Measurements from ENCODE around the gene BCAN.

BCAN gene

DNA sequence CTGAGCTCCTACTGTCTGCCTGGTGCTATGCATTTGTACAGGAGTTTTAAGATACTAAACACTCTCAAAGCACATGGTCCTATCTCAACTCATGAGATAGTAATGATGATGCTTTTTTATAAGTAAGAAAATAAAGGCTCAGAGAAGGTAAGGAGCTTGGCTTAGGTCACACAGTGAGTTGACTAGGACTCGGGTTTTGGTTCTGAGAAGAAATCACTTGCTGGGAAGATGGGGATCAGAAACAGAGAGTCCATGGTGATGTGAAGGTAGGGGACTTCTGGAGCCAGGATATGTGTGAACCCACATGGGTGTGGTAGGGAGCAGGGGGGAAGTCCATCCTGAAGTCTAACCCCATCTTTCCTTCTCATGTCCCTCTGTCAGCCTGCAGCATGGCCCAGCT is 3.7 kb downstream of the BCAN start:
- Histone ChIP-seq H3K9ac (ENCODE audit: low read length) (no peak overlapping the region), H3K27ac (ENCODE audit: low read depth, low read length) (no peak overlapping the region), H3K4me3 (ENCODE audit: low read depth in 1 of 2, low read length in 2 of 2) (no peak overlapping the region), H3K4me1 (ENCODE audit: insufficient read depth, low read length) (peaks cover 8% of the 10 kb centered on the region), H3K27me3 (ENCODE audit: control insufficient read depth in 1 of 2, insufficient read depth in 2 of 2, low read length in 2 of 2) (peaks cover 55 to 68% of the 10 kb centered on the region in 2 donors), H3K9me3 (ENCODE audit: low read length) (no peaks in the 10 kb centered on the region), H3K36me3 (ENCODE audit: insufficient read depth, low read length) (no peaks in the 10 kb centered on the region)

DNA sequence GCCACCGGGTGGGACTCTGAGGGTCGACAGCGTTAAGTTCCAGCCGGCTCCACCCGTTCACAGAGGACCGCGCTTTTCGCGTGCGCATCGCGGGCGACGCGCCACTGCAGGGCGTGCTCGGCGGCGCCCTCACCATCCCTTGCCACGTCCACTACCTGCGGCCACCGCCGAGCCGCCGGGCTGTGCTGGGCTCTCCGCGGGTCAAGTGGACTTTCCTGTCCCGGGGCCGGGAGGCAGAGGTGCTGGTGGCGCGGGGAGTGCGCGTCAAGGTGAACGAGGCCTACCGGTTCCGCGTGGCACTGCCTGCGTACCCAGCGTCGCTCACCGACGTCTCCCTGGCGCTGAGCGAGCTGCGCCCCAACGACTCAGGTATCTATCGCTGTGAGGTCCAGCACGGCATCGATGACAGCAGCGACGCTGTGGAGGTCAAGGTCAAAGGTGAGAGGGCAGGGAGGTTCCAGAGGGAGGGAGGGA is 4.9 kb downstream of the BCAN start:
- Histone ChIP-seq H3K27me3 (ENCODE audit: control insufficient read depth in 1 of 2, insufficient read depth in 2 of 2, low read length in 2 of 2) (peaks cover 45 to 67% of the 10 kb centered on the region in 2 donors), H3K9me3 (ENCODE audit: low read length) (no peaks in the 10 kb centered on the region), H3K4me1 (ENCODE audit: insufficient read depth, low read length) (no peaks in the 10 kb centered on the region), H3K4me3 (ENCODE audit: low read depth in 1 of 2, low read length in 2 of 2) (no peak overlapping the region), H3K36me3 (ENCODE audit: insufficient read depth, low read length) (no peaks in the 10 kb centered on the region), H3K27ac (ENCODE audit: low read depth, low read length) (no peak overlapping the region), H3K9ac (ENCODE audit: low read length) (no peak overlapping the region)

DNA sequence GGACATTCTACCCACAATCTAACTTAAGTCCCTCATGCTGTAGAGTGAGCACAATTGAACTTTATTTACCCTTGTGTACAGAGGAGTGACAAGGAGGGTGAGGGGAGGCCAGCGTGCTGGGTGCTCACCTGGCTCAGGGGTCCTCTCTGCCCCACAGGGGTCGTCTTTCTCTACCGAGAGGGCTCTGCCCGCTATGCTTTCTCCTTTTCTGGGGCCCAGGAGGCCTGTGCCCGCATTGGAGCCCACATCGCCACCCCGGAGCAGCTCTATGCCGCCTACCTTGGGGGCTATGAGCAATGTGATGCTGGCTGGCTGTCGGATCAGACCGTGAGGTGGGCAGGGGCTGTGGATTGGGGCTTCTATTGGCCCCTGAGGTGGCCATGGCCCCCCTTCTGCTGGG is 5.4 kb downstream of the BCAN start:
- Histone ChIP-seq H3K9me3 (ENCODE audit: low read length) (no peaks in the 10 kb centered on the region), H3K4me3 (ENCODE audit: low read depth in 1 of 2, low read length in 2 of 2) (no peak overlapping the region), H3K27me3 (ENCODE audit: control insufficient read depth in 1 of 2, insufficient read depth in 2 of 2, low read length in 2 of 2) (peaks cover 42 to 66% of the 10 kb centered on the region in 2 donors), H3K4me1 (ENCODE audit: insufficient read depth, low read length) (no peaks in the 10 kb centered on the region), H3K27ac (ENCODE audit: low read depth, low read length) (no peak overlapping the region), H3K36me3 (ENCODE audit: insufficient read depth, low read length) (no peaks in the 10 kb centered on the region), H3K9ac (ENCODE audit: low read length) (no peak overlapping the region)

DNA sequence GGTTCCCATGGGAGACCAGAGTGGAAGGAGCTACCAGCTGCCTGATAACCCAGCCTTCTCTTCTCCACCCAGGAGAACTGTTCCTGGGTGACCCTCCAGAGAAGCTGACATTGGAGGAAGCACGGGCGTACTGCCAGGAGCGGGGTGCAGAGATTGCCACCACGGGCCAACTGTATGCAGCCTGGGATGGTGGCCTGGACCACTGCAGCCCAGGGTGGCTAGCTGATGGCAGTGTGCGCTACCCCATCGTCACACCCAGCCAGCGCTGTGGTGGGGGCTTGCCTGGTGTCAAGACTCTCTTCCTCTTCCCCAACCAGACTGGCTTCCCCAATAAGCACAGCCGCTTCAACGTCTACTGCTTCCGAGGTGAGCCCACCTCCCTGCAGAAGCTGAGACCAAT is 6.6 kb downstream of the BCAN start:
- H3K9ac ChIP-seq (ENCODE audit: low read length), result no peak overlapping the region
- H3K27me3 ChIP-seq (ENCODE audit: control insufficient read depth in 1 of 2, insufficient read depth in 2 of 2, low read length in 2 of 2), result peaks cover 34 to 65% of the 10 kb centered on the region in 2 donors
- H3K9me3 ChIP-seq (ENCODE audit: low read length), result no peaks in the 10 kb centered on the region

DNA sequence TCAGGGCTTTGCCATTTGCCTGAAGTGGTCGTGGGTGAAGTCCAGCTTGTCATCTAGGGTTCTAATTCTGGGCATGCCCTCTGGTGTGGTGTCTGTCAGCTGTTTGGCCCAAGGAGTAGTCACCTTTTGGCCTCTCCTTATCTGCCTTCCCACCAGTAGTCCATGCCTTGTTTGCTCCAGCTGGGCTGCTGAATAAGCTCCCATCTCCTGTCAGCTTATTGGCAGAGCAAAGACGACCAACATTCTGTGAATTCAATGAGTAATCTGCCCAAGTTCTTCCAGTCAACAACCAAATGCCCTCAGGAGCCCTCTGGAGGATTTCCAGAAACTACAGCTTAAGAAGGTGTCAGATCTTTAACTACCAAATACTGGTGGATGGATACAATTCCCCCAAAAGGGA is 7.0 kb downstream of the BCAN start:
- H3K27me3 ChIP-seq (ENCODE audit: control insufficient read depth in 1 of 2, insufficient read depth in 2 of 2, low read length in 2 of 2), result peaks cover 32 to 61% of the 10 kb centered on the region in 2 donors
- no peaks in the 10 kb centered on the region for H3K36me3 ChIP-seq (ENCODE audit: insufficient read depth, low read length)
- H3K9me3 ChIP-seq (ENCODE audit: low read length), result no peaks in the 10 kb centered on the region
- H3K27ac ChIP-seq (ENCODE audit: low read depth, low read length), result no peak overlapping the region
- H3K9ac ChIP-seq (ENCODE audit: low read length), result no peak overlapping the region
- H3K4me1 ChIP-seq (ENCODE audit: insufficient read depth, low read length), result no peaks in the 10 kb centered on the region
- H3K4me3 ChIP-seq (ENCODE audit: low read depth in 1 of 2, low read length in 2 of 2), result no peak overlapping the region

More for the DNA sequence above, 6.6 kb downstream of the BCAN start:
- no peaks in the 10 kb centered on the region for H3K36me3 ChIP-seq (ENCODE audit: insufficient read depth, low read length)
- H3K4me1 ChIP-seq (ENCODE audit: insufficient read depth, low read length), result no peaks in the 10 kb centered on the region
- no peak overlapping the region for H3K4me3 ChIP-seq (ENCODE audit: low read depth in 1 of 2, low read length in 2 of 2)
- no peak overlapping the region for H3K27ac ChIP-seq (ENCODE audit: low read depth, low read length)

- H3K27ac ChIP-seq (ENCODE audit: low read depth, low read length), result no peak overlapping the region
- H3K4me1 ChIP-seq (ENCODE audit: insufficient read depth, low read length), result peaks cover 10% of the 10 kb centered on the region
- H3K4me3 ChIP-seq (ENCODE audit: low read depth in 1 of 2, low read length in 2 of 2), result no peak overlapping the region
- H3K9me3 ChIP-seq (ENCODE audit: low read length), result no peaks in the 10 kb centered on the region
- H3K9ac ChIP-seq (ENCODE audit: low read length), result no peak overlapping the region
- no peaks in the 10 kb centered on the region for H3K36me3 ChIP-seq (ENCODE audit: insufficient read depth, low read length)
- H3K27me3 ChIP-seq (ENCODE audit: control insufficient read depth in 1 of 2, insufficient read depth in 2 of 2, low read length in 2 of 2), result peaks cover 4 to 49% of the 10 kb centered on the region in 2 donors
These were observed 10.4 kb downstream of the BCAN start for GRCh38 chr1:156652131-156652991.

DNA sequence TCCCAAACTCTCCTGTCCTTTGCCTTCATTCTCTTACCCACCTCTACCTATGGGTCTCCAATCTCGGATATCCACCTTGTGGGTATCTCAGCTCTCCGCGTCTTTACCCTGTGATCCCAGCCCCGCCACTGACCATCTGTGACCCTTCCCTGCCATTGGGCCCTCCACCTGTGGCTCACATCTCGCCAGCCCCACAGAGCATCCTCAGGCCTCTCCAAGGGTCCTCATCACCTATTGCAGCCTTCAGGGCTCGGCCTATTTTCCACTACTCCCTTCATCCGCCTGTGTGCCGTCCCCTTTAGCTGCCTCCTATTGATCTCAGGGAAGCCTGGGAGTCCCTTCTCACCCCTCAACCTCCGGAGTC is 11.1 kb downstream of the BCAN start:
- H3K36me3 ChIP-seq (ENCODE audit: insufficient read depth, low read length), result no peaks in the 10 kb centered on the region
- peaks cover 0 to 48% of the 10 kb centered on the region in 2 donors for H3K27me3 ChIP-seq (ENCODE audit: control insufficient read depth in 1 of 2, insufficient read depth in 2 of 2, low read length in 2 of 2)
- no peak overlapping the region for H3K4me3 ChIP-seq (ENCODE audit: low read depth in 1 of 2, low read length in 2 of 2)

GRCh38 chr1:156654700-156655099 is 12.8 kb downstream of the BCAN start:
- no peak overlapping the region for H3K9ac ChIP-seq (ENCODE audit: low read length)
- H3K27ac ChIP-seq (ENCODE audit: low read depth, low read length), result no peak overlapping the region
- H3K27me3 ChIP-seq (ENCODE audit: control insufficient read depth in 1 of 2, insufficient read depth in 2 of 2, low read length in 2 of 2), result peaks cover 0 to 43% of the 10 kb centered on the region in 2 donors
- no peak overlapping the region for H3K4me3 ChIP-seq (ENCODE audit: low read depth in 1 of 2, low read length in 2 of 2)
- H3K36me3 ChIP-seq (ENCODE audit: insufficient read depth, low read length), result no peaks in the 10 kb centered on the region
- H3K9me3 ChIP-seq (ENCODE audit: low read length), result no peaks in the 10 kb centered on the region
- peaks cover 20% of the 10 kb centered on the region for H3K4me1 ChIP-seq (ENCODE audit: insufficient read depth, low read length)

More for the DNA sequence above, 11.1 kb downstream of the BCAN start:
- Histone ChIP-seq H3K9me3 (ENCODE audit: low read length) (no peaks in the 10 kb centered on the region), H3K4me1 (ENCODE audit: insufficient read depth, low read length) (peaks cover 15% of the 10 kb centered on the region), H3K27ac (ENCODE audit: low read depth, low read length) (no peak overlapping the region), H3K9ac (ENCODE audit: low read length) (no peak overlapping the region)

DNA sequence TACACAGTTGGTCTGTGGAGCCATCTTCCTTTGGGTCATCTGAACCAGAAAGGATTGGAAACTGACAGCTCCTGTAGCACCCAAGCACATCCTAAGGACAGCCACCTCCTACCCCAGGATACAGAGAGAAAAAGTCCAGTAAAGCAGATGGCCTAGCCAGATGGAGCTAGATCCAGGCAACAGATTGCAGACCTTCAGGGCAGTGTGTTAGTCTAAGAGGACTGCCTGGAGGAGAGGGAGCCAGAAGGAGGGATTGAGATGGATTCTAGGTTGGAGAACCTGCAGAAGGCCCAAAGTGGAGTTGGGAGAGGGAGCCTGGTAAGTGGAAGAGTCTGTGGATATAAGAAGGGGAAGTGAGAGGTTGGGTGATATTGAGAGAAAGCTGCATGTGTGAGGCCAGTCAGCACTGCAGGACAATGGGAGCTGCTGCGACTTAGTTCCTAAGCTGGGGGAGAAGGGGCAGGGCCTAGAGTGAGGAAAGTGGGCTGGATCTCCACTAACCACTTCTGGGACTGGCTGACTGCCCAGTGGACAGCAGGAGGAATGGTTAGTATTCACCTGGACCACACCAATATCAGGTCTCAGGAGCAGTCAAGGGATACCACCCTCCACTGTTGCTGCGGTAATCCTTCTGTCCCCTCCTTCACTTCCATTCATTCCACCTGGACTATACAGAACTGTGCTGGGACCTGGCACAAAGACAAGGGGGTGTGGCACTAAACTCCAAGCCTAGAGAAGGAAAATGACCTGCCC is 13.4 kb downstream of the BCAN start:
- H3K27me3 ChIP-seq (ENCODE audit: control insufficient read depth in 1 of 2, insufficient read depth in 2 of 2, low read length in 2 of 2), result peaks cover 0 to 43% of the 10 kb centered on the region in 2 donors
- no peak overlapping the region for H3K27ac ChIP-seq (ENCODE audit: low read depth, low read length)
- no peaks in the 10 kb centered on the region for H3K9me3 ChIP-seq (ENCODE audit: low read length)
- peaks cover 23% of the 10 kb centered on the region for H3K4me1 ChIP-seq (ENCODE audit: insufficient read depth, low read length)
- H3K9ac ChIP-seq (ENCODE audit: low read length), result no peak overlapping the region
- H3K36me3 ChIP-seq (ENCODE audit: insufficient read depth, low read length), result no peaks in the 10 kb centered on the region
- H3K4me3 ChIP-seq (ENCODE audit: low read depth in 1 of 2, low read length in 2 of 2), result no peak overlapping the region

- Histone ChIP-seq H3K4me3 (ENCODE audit: low read depth in 1 of 2, low read length in 2 of 2) (no peak overlapping the region), H3K36me3 (ENCODE audit: insufficient read depth, low read length) (no peaks in the 10 kb centered on the region), H3K27me3 (ENCODE audit: control insufficient read depth in 1 of 2, insufficient read depth in 2 of 2, low read length in 2 of 2) (peaks cover 0 to 41% of the 10 kb centered on the region in 2 donors), H3K9me3 (ENCODE audit: low read length) (no peaks in the 10 kb centered on the region), H3K27ac (ENCODE audit: low read depth, low read length) (no peak overlapping the region), H3K4me1 (ENCODE audit: insufficient read depth, low read length) (peaks cover 30% of the 10 kb centered on the region), H3K9ac (ENCODE audit: low read length) (no peak overlapping the region)
These were observed 14.1 kb downstream of the BCAN start for GRCh38 chr1:156655904-156656516.
